Measurements from ENCODE around the gene SDK2. TPM values are rescaled to one million over a fixed set of nuclear protein-coding genes. Genes with fewer than 3 reads are reported as not detected.

The SDK2 gene
- total RNA-seq, 1 experiment from 2014 or later, result 0.67 TPM

GRCh38 chr17:73560661-73561060 lies 83.6 kb downstream of the SDK2 start:
- Histone ChIP-seq H3K27ac (ENCODE audit: low read depth, low read length, poor library complexity, severe bottlenecking) (no peak overlapping the region), H3K4me3 (ENCODE audit: low read depth, low read length, poor library complexity, severe bottlenecking) (no peak overlapping the region), H3K36me3 (ENCODE audit: insufficient read depth, low read length, poor library complexity, severe bottlenecking) (no peaks in the 10 kb centered on the region), H3K9me3 (ENCODE audit: low read depth, low read length, poor library complexity, severe bottlenecking) (no peaks in the 10 kb centered on the region), H3K4me1 (ENCODE audit: insufficient read depth, low read length, poor library complexity, severe bottlenecking) (no peaks in the 10 kb centered on the region), H3K27me3 (replicated peaks; ENCODE audit: insufficient read depth, low read depth, low read length, poor library complexity) (peaks cover 11% of the 10 kb centered on the region)
- TF ChIP-seq EZH2 (IDR thresholded peaks at IDR 0.05; ENCODE audit: borderline replicate concordance, low read depth, low read length, poor library complexity, severe bottlenecking) (no peak), CTCF (conservative IDR thresholded peaks at IDR 0.05; ENCODE audit: low read depth, low read length) (no peak)
- DNase-seq (ENCODE audit: low spot score), result no peak
- ChIA-PET POLR2A (ENCODE audit: low non-redundant PET) (no interaction called here), CTCF (no interaction called here)
- intact Hi-C loops (cut with micrococcal nuclease; ENCODE audit: unreplicated experiment), result no loop called here
- BruUV-seq (replicated peaks), result no TSS peak

GRCh38 chr17:73559532-73559931 lies 84.7 kb downstream of the SDK2 start:
- Histone ChIP-seq H3K9me3 (ENCODE audit: low read depth, low read length, poor library complexity, severe bottlenecking) (no peaks in the 10 kb centered on the region), H3K36me3 (ENCODE audit: insufficient read depth, low read length, poor library complexity, severe bottlenecking) (no peaks in the 10 kb centered on the region), H3K4me1 (ENCODE audit: insufficient read depth, low read length, poor library complexity, severe bottlenecking) (no peaks in the 10 kb centered on the region), H3K4me3 (ENCODE audit: low read depth, low read length, poor library complexity, severe bottlenecking) (no peak overlapping the region), H3K27me3 (replicated peaks; ENCODE audit: insufficient read depth, low read depth, low read length, poor library complexity) (peaks cover 11% of the 10 kb centered on the region), H3K27ac (ENCODE audit: low read depth, low read length, poor library complexity, severe bottlenecking) (no peak overlapping the region)
- no TSS peak for BruUV-seq (replicated peaks)
- intact Hi-C loops (cut with micrococcal nuclease; ENCODE audit: unreplicated experiment), result no loop called here
- no peak for DNase-seq (ENCODE audit: low spot score)
- TF ChIP-seq EZH2 (IDR thresholded peaks at IDR 0.05; ENCODE audit: borderline replicate concordance, low read depth, low read length, poor library complexity, severe bottlenecking) (no peak), CTCF (conservative IDR thresholded peaks at IDR 0.05; ENCODE audit: low read depth, low read length) (no peak)
- POLR2A ChIA-PET (ENCODE audit: low non-redundant PET), result no interaction called here
- CTCF ChIA-PET, result no interaction called here

GRCh38 chr17:73555199-73555960 lies 88.9 kb downstream of the SDK2 start:
- peaks cover 13% of the 10 kb centered on the region for H3K27me3 ChIP-seq (replicated peaks; ENCODE audit: insufficient read depth, low read depth, low read length, poor library complexity)
- no peaks in the 10 kb centered on the region for H3K9me3 ChIP-seq (ENCODE audit: low read depth, low read length, poor library complexity, severe bottlenecking)
- POLR2A ChIA-PET (ENCODE audit: low non-redundant PET), result no interaction called here
- H3K36me3 ChIP-seq (ENCODE audit: insufficient read depth, low read length, poor library complexity, severe bottlenecking), result no peaks in the 10 kb centered on the region
- DNase-seq (ENCODE audit: low spot score), result no peak
- no peak overlapping the region for H3K27ac ChIP-seq (ENCODE audit: low read depth, low read length, poor library complexity, severe bottlenecking)
- no peak overlapping the region for H3K4me3 ChIP-seq (ENCODE audit: low read depth, low read length, poor library complexity, severe bottlenecking)
- BruUV-seq (replicated peaks), result no TSS peak
- TF ChIP-seq CTCF (conservative IDR thresholded peaks at IDR 0.05; ENCODE audit: low read depth, low read length) (no peak), EZH2 (IDR thresholded peaks at IDR 0.05; ENCODE audit: borderline replicate concordance, low read depth, low read length, poor library complexity, severe bottlenecking) (no peak)
- CTCF ChIA-PET, result no interaction called here
- intact Hi-C loops (cut with micrococcal nuclease; ENCODE audit: unreplicated experiment), result no loop called here
- no peaks in the 10 kb centered on the region for H3K4me1 ChIP-seq (ENCODE audit: insufficient read depth, low read length, poor library complexity, severe bottlenecking)
